HG03521 (cell line): ENCODE data around the gene ARL17B.
A peak's percentile ranks its signal among the peaks of the same experiment; 100 is the strongest.
"Not testable (repeated sequence)": the region's sequence is repeated elsewhere in the genome, so short reads cannot be mapped to it uniquely, and the experiment has no call there.

Source experiments
- ATAC-seq: cut with Tn5 transposase; IDR thresholded peaks from one replicate; pipeline ENCODE4 v1.9.1; 2021; ENCODE audit warnings: mild to moderate bottlenecking, moderate library complexity; ENCODE audit not compliant: unreplicated experiment

ARL17B gene

DNA sequence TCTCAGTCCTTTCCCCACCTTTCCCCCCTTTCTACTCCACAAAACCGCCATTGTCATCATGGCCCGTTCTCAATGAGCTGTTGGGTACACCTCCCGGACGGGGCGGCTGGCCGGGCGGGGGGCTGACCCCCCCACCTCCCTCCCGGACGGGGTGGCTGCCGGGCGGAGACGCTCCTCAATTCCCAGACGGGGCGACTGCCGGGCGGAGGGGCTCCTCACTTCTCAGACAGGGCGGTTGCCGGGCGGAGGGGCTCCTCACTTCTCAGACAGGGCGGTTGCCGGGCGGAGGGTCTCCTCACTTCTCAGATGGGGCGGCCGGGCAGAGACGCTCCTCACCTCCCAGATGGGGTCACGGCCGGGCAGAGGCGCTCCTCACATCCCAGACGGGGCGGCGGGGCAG, 108.8 kb downstream of the ARL17B start:
- not testable (repeated sequence) for ATAC-seq

DNA sequence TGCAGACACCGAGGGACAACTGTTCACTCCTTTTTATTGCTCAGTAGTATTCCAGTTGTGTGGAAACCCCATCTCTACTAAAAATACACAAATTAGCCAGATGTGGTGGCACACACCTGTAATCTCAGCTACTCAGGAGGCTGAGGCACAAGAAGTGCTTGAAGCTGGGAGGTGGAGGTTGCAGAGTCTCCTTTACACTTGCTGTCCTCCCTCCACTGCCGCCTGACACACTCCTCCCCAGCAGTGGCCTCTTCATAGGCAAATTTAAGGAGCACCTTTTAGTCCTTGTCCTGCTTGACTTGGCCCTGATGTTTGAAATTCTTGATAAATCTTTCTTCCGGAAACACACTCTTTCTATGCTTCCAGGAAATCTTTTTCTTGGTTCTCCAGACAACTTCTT, 112.4 kb downstream of the ARL17B start:
- ATAC-seq, result not testable (repeated sequence)

DNA sequence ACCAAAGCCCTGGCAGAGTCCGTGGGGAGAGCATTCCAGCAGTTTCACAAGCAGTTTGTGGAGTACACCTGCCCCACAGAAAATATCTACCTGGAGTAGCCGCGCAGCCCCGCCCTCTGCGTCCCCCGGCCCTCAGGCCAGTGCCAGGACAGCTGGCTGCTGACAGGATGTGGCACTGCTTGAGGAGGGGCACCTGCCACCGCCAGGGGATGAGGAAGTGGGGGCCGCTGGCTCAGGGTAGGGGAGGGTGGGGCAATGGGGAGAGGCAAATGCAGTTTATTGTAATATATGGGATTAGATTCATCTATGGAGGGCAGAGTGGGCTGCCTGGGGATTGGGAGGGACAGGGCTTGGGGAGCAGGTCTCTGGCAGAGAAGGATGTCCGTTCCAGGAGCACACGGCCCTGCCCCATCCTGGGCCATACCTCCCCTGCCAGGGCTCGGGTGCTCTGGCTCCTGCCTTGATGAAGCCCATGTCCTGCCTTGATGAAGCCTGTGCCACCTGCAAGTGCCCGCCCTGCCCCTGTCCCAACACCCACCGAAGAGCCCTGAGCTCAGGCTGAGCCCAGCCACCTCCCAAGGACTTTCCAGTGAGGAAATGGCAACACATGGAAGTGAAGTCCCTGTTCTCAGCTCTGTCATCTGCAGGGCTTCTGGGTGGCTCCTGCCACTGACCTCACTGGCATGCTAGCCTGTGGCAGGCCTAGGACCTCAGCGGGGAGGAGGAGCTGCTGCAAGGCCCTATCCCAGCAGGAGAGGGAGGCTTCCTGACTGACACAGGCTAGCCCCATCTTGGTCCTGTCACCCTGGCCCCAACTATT, 116.4 kb downstream of the ARL17B start:
- not testable (repeated sequence) for ATAC-seq

DNA sequence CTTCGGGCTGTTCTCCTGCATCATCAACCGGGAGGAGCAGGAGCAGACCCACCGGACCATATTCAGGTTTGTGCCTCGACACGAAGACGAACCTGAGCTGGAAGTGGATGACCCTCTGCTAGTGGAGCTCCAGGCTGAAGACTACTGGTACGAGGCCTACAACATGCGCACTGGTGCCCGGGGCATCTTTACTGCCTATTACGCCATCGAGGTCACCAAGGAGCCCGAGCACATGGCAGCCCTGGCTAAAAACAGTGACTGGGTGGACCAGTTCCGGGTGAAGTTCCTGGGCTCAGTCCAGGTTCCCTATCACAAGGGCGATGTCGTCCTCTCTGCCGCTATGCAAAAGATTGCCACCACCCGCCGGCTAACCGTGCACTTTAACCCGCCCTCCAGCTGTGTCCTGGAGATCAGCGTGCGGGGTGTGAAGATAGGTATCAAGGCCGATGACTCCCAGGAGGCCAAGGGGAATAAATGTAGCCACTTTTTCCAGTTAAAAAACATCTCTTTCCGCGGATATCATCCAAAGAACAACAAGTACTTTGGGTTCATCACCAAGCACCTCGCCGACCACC, 117.1 kb downstream of the ARL17B start:
- ATAC-seq, result not testable (repeated sequence)

DNA sequence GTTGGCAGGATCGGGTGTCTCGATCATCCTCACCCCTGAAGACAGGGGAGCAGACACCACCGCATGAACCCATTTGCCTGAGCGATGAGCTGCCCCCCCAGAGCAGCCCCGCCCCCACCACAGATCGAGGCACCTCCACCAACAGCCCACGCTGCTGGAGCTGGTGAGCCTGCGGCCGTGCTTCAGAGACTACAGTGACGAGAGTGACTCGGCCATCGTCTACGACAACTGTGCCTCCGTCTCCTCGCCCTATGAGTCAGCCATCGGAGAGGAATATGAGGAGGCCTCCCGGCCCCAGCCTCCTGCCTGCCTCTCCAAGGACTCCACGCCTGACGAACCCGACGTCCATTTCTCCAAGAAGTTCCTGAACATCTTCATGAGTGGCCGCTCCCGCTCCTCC, 117.6 kb downstream of the ARL17B start:
- not testable (repeated sequence) for ATAC-seq

GRCh38 chr17:46243505-46243904, 118.1 kb downstream of the ARL17B start:
- not testable (repeated sequence) for ATAC-seq

DNA sequence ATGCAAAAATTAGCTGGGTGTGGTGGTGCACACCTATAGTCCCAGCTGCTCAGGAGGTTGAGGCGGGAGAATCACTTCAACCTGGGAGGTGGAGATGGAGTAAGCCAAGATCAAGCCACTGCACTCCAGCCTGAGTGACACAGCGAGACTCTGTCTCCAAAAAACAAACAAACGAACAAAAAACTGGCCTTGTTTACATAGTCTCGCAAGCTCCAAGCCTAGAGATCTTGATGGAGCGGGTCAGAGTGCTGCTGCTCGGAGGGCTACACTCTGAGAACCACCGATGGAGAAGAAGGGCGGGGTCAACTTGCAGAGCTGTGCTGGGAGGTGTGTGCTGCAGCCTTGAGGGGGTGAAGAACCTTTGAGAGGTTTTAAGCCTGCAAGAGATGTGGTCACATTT, 130.2 kb downstream of the ARL17B start:
- not testable (repeated sequence) for ATAC-seq

DNA sequence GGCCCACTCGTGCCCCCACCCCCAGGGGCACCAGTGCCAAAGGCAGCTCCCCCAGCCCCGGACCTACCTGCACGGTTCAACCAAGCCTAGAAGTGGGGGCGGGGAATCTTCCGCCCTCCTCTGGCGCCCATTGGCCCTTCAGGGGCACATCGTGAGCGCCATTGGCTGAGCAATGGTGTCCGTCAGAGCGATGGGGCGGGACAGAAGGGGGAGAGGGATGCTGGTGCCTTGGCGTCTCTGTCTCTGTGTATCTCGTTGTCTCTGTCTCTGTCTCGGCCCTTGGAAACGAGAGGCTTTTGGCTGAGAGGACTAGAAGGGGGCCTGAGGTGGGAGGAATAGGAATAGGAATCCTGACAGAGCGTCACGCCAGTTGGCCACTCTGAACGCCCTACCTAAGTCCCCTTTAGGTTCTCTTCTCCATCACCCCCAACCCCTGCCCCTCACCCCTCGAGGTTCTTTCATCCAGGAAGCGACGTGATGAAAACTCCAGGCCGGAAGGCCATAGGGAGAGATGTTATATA, 136.2 kb downstream of the ARL17B start:
- ATAC-seq, result peak; percentile 99

GRCh38 chr17:46224864-46225263, 136.7 kb downstream of the ARL17B start:
- peak; percentile 29 for ATAC-seq
